Thyroid gland (tissue), 4 donors: ENCODE measurements around the gene TPD52L1.

Experiments used
- POLR2A ChIP-seq, 2 donors: fragments of 450-650 bp; IDR thresholded peaks; one replicate each; pipeline ENCODE4 v1.6.1; 2017; ENCODE audit warnings: antibody characterized with exemption in 2 of 2, mild to moderate bottlenecking in 2 of 2, moderate library complexity in 1 of 2
- TF ChIP-seq, protein P1 (sequence below), 6 experiments: fragments of 200-600 bp in 3 of 6; fragments of 450-650 bp in 3 of 6; sonication (generic) in 3 of 6; IDR thresholded peaks; one replicate each; pipeline ENCODE4 v1.5.1; 2016 to 2019; ENCODE audit warnings: antibody characterized with exemption in 6 of 6, mild to moderate bottlenecking in 2 of 6, inconsistent platforms in 1 of 6, moderate library complexity in 1 of 6

DNA sequence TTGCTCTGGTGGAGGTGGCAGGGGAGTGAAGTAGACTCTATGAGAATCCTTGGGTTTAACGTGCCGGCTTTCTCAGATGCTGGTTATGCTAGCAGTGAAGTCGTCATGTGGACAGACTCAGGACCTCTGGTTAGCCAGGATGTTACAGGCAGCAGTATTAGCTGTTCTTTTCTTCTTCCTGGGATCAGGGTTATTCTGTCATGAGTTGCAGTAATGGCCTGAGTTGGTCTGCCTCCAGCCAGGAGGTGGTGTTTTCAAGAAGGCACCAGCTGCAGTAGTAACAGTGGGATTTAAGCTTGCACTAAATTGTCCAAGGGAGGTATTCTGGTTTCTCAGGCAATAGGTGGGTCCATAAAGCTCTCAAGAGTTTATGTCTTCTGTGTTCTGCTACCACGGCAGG, 91.5 kb downstream of the TPD52L1 start:
- TF ChIP-seq, protein P1, sequence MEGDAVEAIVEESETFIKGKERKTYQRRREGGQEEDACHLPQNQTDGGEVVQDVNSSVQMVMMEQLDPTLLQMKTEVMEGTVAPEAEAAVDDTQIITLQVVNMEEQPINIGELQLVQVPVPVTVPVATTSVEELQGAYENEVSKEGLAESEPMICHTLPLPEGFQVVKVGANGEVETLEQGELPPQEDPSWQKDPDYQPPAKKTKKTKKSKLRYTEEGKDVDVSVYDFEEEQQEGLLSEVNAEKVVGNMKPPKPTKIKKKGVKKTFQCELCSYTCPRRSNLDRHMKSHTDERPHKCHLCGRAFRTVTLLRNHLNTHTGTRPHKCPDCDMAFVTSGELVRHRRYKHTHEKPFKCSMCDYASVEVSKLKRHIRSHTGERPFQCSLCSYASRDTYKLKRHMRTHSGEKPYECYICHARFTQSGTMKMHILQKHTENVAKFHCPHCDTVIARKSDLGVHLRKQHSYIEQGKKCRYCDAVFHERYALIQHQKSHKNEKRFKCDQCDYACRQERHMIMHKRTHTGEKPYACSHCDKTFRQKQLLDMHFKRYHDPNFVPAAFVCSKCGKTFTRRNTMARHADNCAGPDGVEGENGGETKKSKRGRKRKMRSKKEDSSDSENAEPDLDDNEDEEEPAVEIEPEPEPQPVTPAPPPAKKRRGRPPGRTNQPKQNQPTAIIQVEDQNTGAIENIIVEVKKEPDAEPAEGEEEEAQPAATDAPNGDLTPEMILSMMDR (IDR thresholded peaks at IDR 0.05): no peak
- TF ChIP-seq POLR2A (IDR thresholded peaks at IDR 0.05): no peak
